ENCODE results near the gene PITPNB. TPM values are rescaled to one million over a fixed set of nuclear protein-coding genes. Genes with fewer than 3 reads are reported as not detected.

PITPNB gene
- total and polyA plus RNA-seq, 7 donors, result 20.4 to 135 (median 79.9) TPM

GRCh38 chr22:27872488-27872887, 46.6 kb downstream of the PITPNB start:
- intact Hi-C loops (cut with DNase I), result no loop called here
- no peak overlapping the region for H3K4me3 ChIP-seq
- H3K27me3 ChIP-seq, result no peaks in the 10 kb centered on the region
- H3K9me3 ChIP-seq, result no peaks in the 10 kb centered on the region
- TF ChIP-seq CTCF (IDR thresholded peaks at IDR 0.05) (no peak), POLR2A (IDR thresholded peaks at IDR 0.05) (no peak), POLR2AphosphoS5 (IDR thresholded peaks at IDR 0.05) (no peak), EP300 (IDR thresholded peaks at IDR 0.05) (no peak)
- peak overlapping the region; percentile 69 to 87 (median 79) for H3K27ac ChIP-seq
- WGBS, 2 donors, result 98 to 99% methylated on average over 1 of the region's 1 CpG
- no peak for DNase-seq
- peaks cover 0 to 12% (median 5%) of the 10 kb centered on the region in 4 donors for H3K36me3 ChIP-seq
- H3K4me1 ChIP-seq, result peaks cover 0 to 89% (median 73%) of the 10 kb centered on the region in 4 donors

GRCh38 chr22:27871306-27872014, 47.6 kb downstream of the PITPNB start:
- Histone ChIP-seq H3K36me3 (peaks cover 0 to 12% (median 5%) of the 10 kb centered on the region in 4 donors), H3K27me3 (no peaks in the 10 kb centered on the region), H3K27ac (peak overlapping the region in 2 of 4 donors; percentile 83 to 87), H3K4me1 (peaks cover 0 to 89% (median 75%) of the 10 kb centered on the region in 4 donors), H3K4me3 (no peak overlapping the region), H3K9me3 (no peaks in the 10 kb centered on the region)
- WGBS, 2 donors, result 92 to 94% methylated on average over 2 of the region's 2 CpGs
- intact Hi-C loops (cut with DNase I), result no loop called here
- no peak for DNase-seq
- TF ChIP-seq CTCF (IDR thresholded peaks at IDR 0.05) (no peak), POLR2AphosphoS5 (IDR thresholded peaks at IDR 0.05) (no peak), EP300 (IDR thresholded peaks at IDR 0.05) (no peak), POLR2A (IDR thresholded peaks at IDR 0.05) (no peak)

GRCh38 chr22:27870234-27871191, 48.5 kb downstream of the PITPNB start:
- peaks cover 0 to 12% (median 5%) of the 10 kb centered on the region in 4 donors for H3K36me3 ChIP-seq
- no peak overlapping the region for H3K4me3 ChIP-seq
- no peaks in the 10 kb centered on the region for H3K9me3 ChIP-seq
- H3K4me1 ChIP-seq, result peaks cover 0 to 89% (median 76%) of the 10 kb centered on the region in 4 donors
- DNase-seq, result no peak
- intact Hi-C loops (cut with DNase I), result no loop called here
- TF ChIP-seq POLR2A (IDR thresholded peaks at IDR 0.05), result no peak
- no peak for TF ChIP-seq POLR2AphosphoS5 (IDR thresholded peaks at IDR 0.05)
- TF ChIP-seq EP300 (IDR thresholded peaks at IDR 0.05), result no peak
- no peak for TF ChIP-seq CTCF (IDR thresholded peaks at IDR 0.05)
- peak overlapping the region; percentile 79 to 87 (median 83) for H3K27ac ChIP-seq
- WGBS, 2 donors, result 30 to 72% methylated on average over 2 of the region's 2 CpGs
- no peaks in the 10 kb centered on the region for H3K27me3 ChIP-seq

GRCh38 chr22:27868732-27869282, 50.2 kb downstream of the PITPNB start:
- H3K4me3 ChIP-seq, result peak overlapping the region in 3 of 4 donors; percentile 0 to 23 (median 14)
- H3K27me3 ChIP-seq, result no peaks in the 10 kb centered on the region
- intact Hi-C loops (cut with DNase I), result no loop called here
- WGBS, 2 donors, result 37 to 62% methylated on average over 6 of the region's 6 CpGs
- no peak for DNase-seq
- H3K36me3 ChIP-seq, result peaks cover 0 to 12% (median 5%) of the 10 kb centered on the region in 4 donors
- peaks cover 0 to 89% (median 71%) of the 10 kb centered on the region in 4 donors for H3K4me1 ChIP-seq
- no peaks in the 10 kb centered on the region for H3K9me3 ChIP-seq
- TF ChIP-seq CTCF (IDR thresholded peaks at IDR 0.05) (no peak), POLR2A (IDR thresholded peaks at IDR 0.05) (no peak), EP300 (IDR thresholded peaks at IDR 0.05) (no peak), POLR2AphosphoS5 (IDR thresholded peaks at IDR 0.05) (no peak)
- peak overlapping the region; percentile 79 to 87 (median 83) for H3K27ac ChIP-seq

Measured in sigmoid colon (tissue), 7 donors.